Activated gamma-delta T cell (primary cell): Measurements from ENCODE around the gene CYP8B1.
"Not testable (repeated sequence)": the region's sequence is repeated elsewhere in the genome, so short reads cannot be mapped to it uniquely, and the experiment has no call there.

ENCODE experiments used
- DNase-seq: peaks from one replicate; lab custom pipeline; 2025; lab: John Stamatoyannopoulos, UW

Gene CYP8B1

DNA sequence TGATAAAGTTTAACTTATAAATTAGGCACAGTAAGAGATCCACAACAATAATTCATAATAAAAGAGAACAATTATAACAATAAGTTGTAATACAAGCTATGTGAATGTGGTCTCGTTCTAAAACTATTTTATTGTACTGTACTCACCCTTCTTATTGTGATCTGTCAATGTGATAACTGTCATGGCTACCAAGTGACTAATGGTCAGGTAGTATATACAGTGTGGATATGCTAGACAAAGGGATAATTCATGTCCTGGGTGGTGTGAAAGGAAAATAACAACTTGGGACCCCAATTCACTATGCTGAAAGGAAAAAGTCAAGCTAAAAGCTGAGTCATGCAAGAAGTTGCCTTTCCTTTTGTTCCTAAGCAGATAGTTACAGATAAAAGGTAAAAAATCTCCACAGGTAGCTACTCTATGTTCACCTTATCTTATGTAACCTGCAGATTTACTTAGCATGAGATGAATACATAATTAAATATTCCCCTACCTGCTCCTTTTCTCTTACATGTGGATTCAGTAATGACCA is 10.7 kb upstream of the CYP8B1 start:
- DNase-seq: no peak

DNA sequence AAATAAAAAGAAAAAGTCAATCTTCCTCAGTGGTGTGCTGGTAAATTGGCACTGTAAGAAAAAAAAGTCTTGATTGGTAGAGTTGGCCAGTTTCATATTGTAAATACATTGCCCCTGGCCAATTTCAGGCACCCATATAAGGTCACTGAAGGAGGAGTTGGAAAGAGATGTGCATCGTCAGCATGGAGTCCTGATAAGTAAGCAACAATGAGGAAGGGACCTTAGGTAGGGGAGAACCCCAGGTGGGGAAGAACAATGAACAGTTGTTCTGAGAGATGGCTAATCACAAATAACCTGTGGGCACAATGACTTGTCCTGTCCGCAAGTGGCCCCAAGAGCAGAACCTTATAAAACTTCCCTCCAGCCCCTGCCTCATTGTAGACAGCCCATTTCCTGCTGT is 8.6 kb upstream of the CYP8B1 start:
- DNase-seq: no peak

DNA sequence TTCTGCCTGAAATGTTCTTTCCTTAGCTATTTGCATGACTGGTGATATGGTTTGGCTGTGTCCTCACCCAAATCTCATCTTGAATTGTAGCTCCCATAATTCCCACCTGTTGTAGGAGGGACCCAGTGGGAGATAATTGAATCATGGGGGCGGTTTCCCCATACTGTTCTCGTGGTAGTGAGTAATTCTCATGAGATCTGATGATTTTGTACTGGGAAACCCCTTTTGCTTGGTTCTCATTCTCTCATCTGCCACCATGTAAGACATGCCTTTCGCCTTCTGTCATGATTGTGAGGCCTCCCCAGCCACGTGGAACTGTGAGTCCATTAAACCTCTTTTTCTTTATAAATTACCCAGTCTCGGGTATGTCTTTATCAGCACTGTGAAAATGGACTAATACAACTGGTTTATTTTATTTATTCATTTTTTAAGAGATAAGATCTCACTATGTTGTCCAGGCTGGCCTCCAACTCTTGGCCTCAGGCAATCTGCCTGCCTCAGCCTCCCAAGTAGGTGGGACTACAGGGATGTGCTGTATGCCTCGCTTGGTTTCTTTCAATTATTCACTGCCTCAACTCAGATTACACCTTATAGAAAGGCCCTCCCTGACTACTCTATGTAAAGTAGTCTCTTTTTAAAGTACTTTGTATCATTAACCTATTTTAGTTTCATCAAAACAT is 7.7 kb upstream of the CYP8B1 start:
- DNase-seq: not testable (repeated sequence)

DNA sequence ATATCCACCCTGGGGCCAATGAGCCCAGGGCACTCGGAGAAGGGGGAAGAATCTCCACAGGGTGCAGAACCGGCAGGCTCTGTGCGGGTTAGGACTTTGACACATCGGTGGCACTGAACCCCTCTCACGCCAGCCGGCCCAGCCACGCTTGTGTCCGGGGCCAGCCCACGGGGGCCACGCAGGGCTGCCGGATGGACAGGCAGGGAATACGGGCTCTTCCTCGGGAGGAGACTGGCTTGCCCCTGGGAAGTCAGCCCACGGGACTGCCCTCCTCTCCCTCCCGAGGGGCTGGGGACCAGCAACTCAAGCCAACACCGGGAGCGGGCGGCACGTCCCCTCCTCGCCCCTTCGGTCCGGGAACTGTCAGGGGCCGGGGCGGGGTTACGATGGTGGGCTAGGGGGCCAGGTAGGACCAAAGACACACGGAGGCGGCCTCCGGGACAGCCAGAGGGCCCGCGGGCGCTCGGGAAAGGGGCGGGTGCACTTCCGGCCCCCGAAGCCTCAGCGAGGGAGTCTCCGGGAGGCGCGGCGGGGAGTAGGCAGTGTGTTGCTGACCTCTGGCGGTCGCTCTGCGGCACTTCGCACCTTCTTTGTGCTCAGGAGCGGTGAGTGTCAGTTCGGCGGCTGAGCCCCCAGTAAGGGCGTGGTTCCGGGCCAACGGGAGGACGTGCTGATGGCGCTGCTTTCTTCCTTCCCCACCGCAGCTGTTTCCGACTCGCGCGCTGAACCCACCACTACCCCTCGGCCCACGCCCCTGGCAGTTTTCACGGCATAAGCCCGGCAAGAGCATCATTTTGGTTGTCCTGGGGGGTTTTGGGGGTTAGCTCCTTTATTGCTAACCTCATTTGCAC is 5.1 kb upstream of the CYP8B1 start:
- peak; percentile 69 for DNase-seq

DNA sequence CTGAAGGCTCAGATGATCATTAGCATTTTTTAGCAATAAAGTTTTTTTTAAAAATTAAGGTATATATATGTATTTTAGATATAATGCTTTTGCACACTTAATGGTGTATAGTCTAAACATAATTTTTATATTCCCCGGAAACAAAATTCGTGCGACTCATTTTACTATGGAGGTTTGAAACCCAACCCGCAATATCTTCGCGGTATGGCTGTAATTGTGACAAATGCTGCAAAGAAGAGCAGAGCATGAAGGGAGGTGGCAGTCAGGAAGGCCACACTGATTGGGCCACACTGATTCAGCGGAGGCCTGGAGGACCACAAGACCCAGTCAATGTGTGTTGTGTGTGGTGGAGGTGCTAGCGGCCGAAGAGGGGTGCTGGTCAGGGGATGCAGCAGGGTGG is 4.5 kb upstream of the CYP8B1 start:
- DNase-seq: no peak

DNA sequence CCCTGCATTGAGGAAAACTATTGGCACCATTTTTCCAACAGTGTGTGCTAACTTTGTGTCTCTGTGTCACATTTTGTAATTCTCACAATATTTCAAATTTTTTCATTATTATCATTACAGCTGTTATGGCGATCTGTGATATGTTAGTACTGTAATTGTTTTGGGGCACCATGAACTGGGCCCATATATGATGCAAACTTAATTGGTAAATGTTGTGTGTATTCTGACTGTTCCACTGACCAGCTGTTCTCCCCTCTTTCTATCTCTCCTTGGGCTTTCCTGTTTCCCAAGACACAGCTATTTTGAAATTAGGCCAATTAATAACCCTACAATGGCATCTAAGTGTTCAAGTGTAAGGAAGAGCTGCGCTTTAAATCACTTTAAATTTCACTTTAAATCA is 2.2 kb upstream of the CYP8B1 start:
- DNase-seq: no peak

DNA sequence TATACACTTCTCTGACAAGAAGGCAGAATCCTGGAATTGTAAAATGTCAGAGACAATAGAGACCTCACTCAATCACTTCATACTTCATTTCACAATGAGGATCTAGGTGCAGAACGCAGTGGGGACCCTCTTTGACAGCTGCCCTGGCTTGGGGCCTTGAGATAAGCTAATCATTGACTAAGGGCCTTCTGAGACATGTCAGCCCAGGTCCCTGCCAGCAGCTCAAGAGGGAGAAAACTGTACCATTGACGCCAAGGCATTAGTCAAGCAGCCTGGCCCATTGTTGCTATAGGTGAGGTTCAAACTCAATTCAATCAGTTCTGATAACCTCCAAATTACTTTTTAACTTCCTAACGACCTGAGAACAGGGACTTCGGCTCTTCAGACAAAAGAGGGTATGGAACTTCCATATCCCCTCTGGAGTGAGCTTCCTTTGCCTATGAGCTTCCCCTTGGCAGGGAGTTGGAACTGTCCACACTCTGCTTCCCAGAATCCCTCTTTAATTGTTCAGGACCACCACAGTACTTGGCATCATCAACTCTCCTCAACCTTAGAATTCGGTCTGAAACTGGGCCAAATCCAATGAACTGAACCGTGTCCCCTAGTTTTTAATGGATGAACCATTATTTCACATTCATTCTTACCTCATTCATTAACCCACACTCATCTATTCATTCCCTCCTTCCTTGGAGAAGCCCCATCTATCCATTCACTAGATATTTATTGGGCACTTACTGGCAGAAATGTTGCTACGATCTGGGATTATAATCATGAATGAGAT is 1.5 kb upstream of the CYP8B1 start:
- no peak for DNase-seq

DNA sequence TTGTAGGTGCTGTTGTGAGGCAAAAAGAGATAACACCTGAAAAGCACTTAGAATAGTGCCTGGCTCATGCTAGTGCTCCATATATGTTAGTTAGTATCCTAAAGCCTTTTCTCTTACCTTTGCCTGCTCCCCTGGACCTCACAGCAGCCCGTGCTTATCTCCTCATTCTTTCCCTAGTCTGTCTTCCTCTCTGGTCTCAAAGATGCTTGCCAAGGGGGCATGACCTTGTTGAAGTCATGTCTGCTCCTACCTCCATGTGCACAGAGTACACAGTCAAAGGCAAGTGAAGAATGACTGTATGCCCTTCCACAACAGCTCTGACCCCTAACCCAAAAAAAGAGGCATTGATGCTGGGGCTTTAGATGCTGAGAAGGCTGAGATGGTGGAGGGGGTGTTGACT is 722 bp upstream of the CYP8B1 start:
- no peak for DNase-seq

DNA sequence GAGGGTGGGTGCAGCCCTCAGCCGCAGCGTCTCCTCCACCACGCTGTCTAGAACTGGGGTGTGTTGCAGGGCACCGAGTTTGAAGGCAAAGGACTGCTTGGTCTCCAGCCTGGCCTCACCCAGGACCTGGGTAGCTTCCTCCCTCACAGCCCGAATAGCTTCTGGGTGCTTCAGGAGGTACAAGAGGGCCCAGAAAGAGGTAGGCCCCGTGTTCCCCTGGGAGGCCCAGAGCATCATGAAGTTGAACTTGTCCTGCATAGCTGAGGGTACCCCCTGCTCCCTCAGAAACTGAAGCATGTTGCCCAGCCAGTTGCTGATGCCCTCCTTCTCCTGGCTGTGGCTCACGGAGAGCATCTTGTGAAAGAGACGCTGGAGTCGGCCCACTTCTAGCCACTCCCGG is 930 bp downstream of the CYP8B1 start:
- DNase-seq: no peak

DNA sequence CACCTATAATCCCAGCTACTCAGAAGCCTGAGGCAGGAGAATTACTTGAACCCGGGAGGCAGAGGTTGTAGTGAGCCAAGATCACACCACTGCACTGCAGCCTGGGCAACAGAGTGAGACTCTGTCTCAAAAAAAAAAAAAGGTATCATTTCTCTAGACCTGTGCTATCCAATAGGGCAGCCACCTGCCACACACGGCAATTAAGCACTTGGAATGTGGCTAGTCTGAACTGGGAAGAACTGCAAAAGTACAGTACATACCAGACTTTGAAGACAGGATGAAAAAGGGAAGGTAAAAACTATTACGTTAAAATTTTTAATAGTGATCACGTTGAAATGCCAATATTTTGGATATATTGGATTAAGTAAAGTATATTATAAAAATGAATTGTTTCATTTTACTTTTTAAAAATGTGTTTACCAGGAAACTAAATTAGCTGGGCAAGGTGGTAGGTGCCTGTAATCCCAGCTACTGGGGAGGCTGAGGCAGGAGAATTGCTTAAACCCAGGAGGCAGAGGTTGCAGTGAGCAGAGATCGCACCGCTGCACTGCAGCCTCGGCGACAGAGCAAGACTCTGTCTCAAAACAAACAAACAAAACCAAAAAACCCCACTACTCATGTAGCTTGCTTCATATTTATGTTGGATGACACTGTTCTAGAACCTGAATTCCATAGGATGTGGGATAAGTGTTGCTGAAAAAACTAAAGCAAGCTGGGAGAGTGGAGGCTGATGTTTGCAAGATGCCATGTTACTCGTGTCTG is 2.3 kb downstream of the CYP8B1 start:
- DNase-seq: no peak

DNA sequence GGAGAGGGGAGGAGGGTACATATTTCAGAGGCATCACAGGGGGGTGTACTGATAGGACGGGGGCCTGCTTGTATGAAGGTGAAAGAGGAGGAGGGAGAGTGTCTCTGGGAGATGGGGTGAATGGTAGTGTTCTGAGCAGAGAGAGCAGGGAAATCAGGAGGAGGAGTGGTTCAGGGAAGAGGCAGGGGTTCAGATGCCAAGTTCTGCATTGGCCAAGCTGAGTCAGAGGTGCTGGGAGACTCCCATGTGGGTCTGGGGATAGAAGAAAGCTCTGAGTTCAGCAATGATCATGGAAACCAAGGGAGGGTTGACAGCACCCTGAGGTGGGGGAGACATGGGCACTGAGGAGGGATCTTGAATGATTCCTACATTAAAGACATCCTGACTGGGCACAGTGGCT is 3.0 kb downstream of the CYP8B1 start:
- DNase-seq: no peak

DNA sequence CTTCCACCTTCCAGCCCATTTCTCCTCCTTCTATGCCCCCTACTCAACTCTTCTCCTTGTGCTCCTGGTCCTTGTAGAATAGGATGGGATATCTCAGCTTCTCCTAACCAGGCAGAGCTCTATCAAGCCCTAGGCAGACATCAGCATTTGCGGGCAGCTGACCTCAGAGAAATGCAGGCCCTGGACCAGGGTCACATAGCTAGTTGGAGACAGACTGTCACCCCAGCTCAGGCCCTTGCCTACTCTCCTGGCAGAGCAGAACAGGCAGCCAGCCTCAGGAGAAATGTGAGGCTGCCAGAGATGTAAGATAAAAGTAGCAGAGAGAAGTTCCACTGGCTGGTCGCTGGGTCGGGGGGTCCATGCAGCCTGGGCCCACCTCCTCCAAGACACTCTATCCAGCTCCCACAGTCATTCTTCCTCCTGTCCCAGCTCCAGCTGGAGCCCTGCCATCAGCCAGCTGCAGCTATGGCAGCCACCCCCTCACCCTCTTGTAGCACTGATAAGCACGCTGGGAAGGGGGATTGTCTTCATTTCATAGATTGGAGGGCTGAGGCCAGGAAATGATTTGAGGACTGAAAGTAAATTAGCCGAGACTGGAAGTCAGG is 4.0 kb downstream of the CYP8B1 start:
- no peak for DNase-seq

DNA sequence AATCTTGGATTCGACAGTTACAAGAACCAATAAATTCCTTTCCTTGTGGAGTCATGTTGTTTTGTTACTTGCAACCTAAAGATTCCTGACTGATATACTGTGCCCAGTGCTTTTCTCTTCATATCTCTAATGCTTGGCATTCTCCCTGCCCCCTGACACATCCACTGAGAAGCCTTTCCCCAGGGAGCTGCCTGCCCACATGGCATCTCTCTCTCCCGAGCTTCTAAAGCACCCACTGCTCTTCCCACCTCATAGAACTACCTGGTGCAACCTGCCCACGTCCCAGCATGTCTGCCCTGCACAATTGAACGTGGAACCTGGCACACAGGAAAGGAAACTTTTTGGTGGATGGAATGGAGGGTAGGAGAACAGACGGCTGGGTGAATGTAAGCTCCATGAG is 6.8 kb downstream of the CYP8B1 start:
- DNase-seq: no peak

DNA sequence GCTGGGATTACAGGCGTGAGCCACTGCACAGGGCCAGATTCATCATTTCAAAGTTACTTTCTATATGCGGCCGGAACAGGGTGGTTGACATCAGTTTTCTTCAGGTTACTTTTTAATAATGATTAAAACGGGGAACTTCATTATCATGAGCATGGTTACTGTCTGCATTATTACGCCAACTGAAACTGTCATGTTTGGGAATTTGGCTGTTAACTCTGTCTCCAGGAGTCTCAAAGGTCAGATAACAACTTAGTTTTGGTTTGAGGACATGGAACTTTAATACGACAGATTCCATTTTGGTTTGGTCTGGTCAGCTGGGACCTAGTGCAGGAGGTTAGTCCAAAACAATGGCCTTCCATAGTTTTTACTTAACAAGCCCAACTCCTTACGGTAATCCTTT is 8.5 kb downstream of the CYP8B1 start:
- no peak for DNase-seq

DNA sequence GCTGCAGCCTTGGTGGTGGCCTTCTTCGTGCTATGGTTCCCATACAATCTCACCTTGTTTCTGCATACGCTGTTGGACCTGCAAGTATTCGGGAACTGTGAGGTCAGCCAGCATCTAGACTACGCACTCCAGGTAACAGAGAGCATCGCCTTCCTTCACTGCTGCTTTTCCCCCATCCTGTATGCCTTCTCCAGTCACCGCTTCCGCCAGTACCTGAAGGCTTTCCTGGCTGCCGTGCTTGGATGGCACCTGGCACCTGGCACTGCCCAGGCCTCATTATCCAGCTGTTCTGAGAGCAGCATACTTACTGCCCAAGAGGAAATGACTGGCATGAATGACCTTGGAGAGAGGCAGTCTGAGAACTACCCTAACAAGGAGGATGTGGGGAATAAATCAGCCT is 10.4 kb downstream of the CYP8B1 start:
- no peak for DNase-seq

DNA sequence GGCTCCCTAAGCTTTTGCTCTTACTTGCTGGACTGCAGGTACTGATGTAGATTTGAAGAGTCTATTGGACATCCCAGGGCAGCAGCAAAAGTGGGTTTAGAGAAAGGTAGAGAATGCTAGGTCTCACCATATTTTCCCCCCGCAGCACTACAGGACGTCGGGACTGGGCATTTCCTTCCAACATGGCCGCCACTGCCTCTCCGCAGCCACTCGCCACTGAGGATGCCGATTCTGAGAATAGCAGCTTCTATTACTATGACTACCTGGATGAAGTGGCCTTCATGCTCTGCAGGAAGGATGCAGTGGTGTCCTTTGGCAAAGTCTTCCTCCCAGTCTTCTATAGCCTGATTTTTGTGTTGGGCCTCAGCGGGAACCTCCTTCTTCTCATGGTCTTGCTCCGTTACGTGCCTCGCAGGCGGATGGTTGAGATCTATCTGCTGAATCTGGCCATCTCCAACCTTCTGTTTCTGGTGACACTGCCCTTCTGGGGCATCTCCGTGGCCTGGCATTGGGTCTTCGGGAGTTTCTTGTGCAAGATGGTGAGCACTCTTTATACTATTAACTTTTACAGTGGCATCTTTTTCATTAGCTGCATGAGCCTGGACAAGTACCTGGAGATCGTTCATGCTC is 11.2 kb downstream of the CYP8B1 start:
- DNase-seq: no peak

DNA sequence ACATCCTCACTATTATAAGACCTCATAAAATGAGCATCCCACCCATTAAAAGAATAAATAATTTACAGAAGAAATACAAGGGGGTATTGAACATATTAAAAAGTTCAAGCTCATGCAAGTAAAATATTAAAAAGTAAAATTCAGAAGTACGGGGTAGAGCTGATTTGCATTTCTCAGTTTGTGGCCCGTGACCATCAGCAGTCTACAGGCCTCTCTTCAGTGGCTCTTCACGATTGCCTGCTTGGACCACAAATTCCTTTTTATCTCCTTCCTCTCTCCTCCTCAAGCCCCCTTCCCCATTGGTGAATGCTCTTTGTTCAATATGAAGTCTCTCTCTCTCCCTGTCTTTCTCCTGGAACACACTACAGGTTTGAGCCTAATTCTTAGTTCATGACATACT is 19.1 kb downstream of the CYP8B1 start:
- no peak for DNase-seq

DNA sequence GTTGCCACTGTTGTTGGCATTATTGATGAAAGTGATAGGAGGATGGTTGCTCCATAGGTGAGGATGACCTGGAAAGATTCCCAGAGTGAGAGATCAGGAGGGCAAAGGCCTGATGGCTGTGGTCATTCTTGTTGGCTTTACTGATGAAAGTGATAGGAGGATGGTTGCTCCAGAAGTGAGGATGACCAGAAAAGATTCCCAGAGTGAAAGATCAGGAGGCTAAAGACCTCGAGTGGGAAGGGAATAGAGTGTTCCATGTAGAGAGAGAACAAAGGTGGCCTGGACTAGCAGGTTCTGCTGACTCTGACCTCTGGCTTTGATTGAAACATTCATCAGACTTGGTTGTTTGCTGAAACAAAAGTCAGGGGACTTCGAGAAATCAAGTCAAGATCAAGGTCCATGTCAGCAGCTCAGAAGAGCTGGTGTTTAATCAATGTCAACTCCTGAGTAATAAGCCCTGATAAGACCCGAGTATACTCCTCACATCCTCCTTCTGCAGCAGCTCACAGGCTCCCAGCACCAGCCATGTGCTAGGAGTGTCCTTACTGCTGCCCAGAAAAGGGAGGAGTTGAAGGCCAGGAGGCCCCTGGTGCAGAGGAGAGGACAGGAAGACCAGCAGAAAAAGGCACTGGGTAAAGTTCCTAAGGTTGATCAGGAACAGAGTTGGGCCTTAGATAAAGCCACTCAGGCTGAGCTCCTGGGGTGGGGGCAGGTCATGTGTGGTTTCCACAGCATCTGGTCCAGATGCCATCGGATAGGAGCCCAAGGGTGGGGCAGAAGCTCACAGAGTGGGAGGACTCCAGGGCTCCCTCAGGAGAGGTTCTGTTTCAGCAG is 19.9 kb downstream of the CYP8B1 start:
- no peak for DNase-seq

DNA sequence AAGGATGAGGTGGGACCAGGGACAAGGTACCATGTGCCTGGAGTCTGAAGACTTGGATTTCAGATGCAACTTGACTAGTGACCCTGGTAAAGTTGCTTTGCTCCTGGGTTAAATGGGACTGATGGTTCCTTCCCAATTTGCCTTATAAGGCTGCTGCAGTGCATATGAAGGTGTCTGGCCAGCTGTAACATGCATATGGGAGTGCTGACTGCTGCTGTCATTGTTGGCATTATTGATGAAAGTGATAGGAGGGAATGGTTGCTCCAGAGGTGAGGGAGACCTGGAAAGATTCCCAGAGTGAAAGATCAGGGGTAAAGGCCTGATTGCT is 20.5 kb downstream of the CYP8B1 start:
- no peak for DNase-seq

DNA sequence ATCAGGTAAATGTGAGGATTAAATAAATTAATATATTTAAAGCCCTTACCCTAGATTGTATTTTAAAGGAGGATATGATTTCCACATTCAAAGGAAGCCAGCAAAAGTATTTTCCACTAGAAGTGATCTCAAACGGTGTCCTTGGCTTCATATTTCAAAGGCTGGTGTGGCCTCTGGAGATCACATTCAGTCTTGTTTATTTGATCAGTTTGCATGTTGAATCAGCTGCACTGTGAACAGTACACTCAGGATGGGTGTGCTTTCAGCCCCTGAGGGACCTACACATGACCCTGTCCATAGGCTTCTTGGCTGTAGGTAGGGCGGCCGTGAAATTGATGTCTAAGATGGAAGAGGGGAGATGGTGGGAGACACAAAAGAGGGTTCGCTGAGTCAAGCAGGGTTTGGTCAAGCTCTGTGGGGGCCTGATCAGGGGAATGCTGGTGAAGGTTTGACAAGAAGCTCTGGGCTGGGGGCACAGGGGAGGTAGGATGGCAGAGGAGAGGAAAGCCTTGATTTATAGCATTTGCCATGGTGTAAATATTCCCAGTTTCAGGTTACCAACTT is 21.9 kb downstream of the CYP8B1 start:
- no peak for DNase-seq
